H1 (cell line): Measurements from ENCODE around the gene FITM1. TPM values are rescaled to one million over a fixed set of nuclear protein-coding genes. Genes with fewer than 3 reads are reported as not detected.

Source experiments
- CREB1 ChIP-seq: IDR thresholded peaks from 2 replicates; pipeline ENCODE4 v1.6.1; 2012; ENCODE audit warnings: inconsistent platforms
- RNF2 ChIP-seq: fragments of 200-900, 300-1000 bp; sonication (generic); IDR thresholded peaks from 2 replicates; pipeline ENCODE4 v1.7.1; 2016; ENCODE audit warnings: borderline replicate concordance, low read depth, mild to moderate bottlenecking, antibody characterized with exemption, low read length; ENCODE audit not compliant: poor library complexity, severe bottlenecking; ENCODE audit errors: missing control alignments
- polyA plus RNA-seq, 7 experiments: library from polyadenylated mRNA; depleted of rRNA in 3 of 7; stranded (reverse) in 5 of 7; unstranded in 2 of 7; fragments of >200 nt in 5 of 7; fragments of 200-250 nt in 2 of 7; gene quantifications; 1 replicate in 5 of 7; 2 replicates in 1 of 7; 4 replicates in 1 of 7; pipeline versions ENCODE4 v1.2.1 to v1.2.3, GENCODE V29; 2011 to 2013; ENCODE audit warnings: missing spikeins in 2 of 7, mixed read lengths in 2 of 7
- total RNA-seq: library from RNA; stranded (reverse); fragmentation: NEBNext Ultra II Directional; extraction: Animal tissue kit (Norgen Biotek cat#: 25700); gene quantifications from 2 replicates; pipeline ENCODE4 v1.2.1, GENCODE V29; 2021

Gene FITM1
- total and polyA plus RNA-seq, 2 of the 8 experiments (the other 6 are each of a cell fraction or from before 2014, with no cell fraction given): 0.53 to 0.76 TPM

DNA sequence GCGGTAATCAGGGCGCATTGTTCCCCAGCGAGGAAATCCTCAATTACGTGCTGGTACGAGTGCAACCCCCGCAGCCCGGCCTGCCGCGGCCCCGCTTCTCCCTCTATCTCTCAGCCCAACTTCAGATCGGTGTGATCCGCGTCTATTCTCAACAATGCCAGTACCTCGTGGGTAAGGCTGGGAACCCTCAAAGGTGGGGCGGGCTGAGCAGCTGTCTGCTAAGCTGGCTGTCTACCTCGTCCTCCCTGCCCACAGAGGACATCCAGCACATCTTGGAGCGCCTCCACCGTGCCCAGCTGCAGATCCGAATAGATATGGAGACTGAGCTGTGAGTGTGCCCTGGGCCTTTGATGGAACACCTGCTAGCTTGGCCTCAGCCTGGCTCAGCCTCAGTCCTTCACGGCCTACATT, 42.4 kb downstream of the FITM1 start (continued):
- TF ChIP-seq RNF2 (no peak), CREB1 (no peak)
